Measurements from ENCODE around the gene CALD1. TPM values are rescaled to one million over a fixed set of nuclear protein-coding genes. Genes with fewer than 3 reads are reported as not detected.

The CALD1 gene
- polyA plus RNA-seq, 1 donor (not counting 4 experiments of a cell fraction or from before 2014, with no cell fraction given), result 229 TPM

DNA sequence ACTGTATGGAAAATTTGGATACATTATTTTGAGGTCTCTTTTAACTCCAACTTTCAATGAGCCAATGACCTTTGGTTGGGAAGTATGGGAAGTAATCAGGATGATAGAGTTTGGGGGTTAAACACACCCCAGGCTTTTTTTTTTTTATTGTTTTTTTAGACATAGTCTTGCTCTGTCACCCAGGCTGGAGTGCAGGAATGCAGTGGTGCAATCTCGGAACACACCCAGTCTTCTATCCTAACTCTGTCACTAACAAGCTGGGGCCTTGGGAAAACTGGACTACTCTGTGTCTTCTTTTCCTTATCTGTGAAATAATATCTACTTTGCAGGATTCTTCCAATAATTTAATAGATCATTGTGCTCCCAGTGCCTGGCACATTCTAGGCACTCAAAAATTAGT is 169.3 kb downstream of the CALD1 start:
- Histone ChIP-seq H3K27me3 (ENCODE audit: control insufficient read depth, extremely low read depth, insufficient read depth, low read length) (no peaks in the 10 kb centered on the region), H4K20me1 (ENCODE audit: control insufficient read depth, extremely low read depth, insufficient read depth, low read length) (no peaks in the 10 kb centered on the region), H3K36me3 (ENCODE audit: control insufficient read depth in 2 of 2, extremely low read depth in 1 of 2, insufficient read depth in 2 of 2, low read length in 2 of 2) (peaks cover 20 to 27% of the 10 kb centered on the region in 2 experiments), H3K4me2 (ENCODE audit: control insufficient read depth, extremely low read depth, insufficient read depth, low read depth, low read length) (no peak overlapping the region), H3K4me3 (ENCODE audit: control insufficient read depth in 2 of 3, extremely low read depth in 1 of 3, insufficient read depth in 2 of 3, low read depth in 1 of 3, low read length in 3 of 3) (no peak overlapping the region), H3K79me2 (ENCODE audit: control insufficient read depth, insufficient read depth, low read length) (no peaks in the 10 kb centered on the region), H3K9me1 (ENCODE audit: control insufficient read depth, extremely low read depth, insufficient read depth, low read length) (no peaks in the 10 kb centered on the region), H2AFZ (ENCODE audit: control insufficient read depth, low read length) (no peak overlapping the region), H3K9ac (ENCODE audit: control insufficient read depth, extremely low read depth, insufficient read depth, low read length) (no peak overlapping the region), H3K4me1 (ENCODE audit: control insufficient read depth, extremely low read depth, insufficient read depth, low read length) (no peaks in the 10 kb centered on the region), H3K27ac (ENCODE audit: control insufficient read depth, insufficient read depth, low read length) (no peak overlapping the region), H3K9me3 (ENCODE audit: control insufficient read depth, low read depth, low read length) (no peaks in the 10 kb centered on the region)
- dilution Hi-C loops (cut with MboI; ENCODE audit: extremely low pct_ligation_motif_present, low sequenced_read_pairs), result no loop called here
- DNase-seq (ENCODE audit: low read depth, low spot score) (no peak), FAIRE-seq (no peak)
- TF ChIP-seq EZH2 (IDR thresholded peaks at IDR 0.05; ENCODE audit: low read length), result no peak
- TF ChIP-seq, protein P1, sequence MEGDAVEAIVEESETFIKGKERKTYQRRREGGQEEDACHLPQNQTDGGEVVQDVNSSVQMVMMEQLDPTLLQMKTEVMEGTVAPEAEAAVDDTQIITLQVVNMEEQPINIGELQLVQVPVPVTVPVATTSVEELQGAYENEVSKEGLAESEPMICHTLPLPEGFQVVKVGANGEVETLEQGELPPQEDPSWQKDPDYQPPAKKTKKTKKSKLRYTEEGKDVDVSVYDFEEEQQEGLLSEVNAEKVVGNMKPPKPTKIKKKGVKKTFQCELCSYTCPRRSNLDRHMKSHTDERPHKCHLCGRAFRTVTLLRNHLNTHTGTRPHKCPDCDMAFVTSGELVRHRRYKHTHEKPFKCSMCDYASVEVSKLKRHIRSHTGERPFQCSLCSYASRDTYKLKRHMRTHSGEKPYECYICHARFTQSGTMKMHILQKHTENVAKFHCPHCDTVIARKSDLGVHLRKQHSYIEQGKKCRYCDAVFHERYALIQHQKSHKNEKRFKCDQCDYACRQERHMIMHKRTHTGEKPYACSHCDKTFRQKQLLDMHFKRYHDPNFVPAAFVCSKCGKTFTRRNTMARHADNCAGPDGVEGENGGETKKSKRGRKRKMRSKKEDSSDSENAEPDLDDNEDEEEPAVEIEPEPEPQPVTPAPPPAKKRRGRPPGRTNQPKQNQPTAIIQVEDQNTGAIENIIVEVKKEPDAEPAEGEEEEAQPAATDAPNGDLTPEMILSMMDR (optimal IDR thresholded peaks at IDR 0.05 in 1 of 3, IDR thresholded peaks at IDR 0.05 in 1 of 3, conservative IDR thresholded peaks at IDR 0.05 in 1 of 3; ENCODE audit: extremely low read depth in 1 of 3, insufficient read depth in 2 of 3, low read length in 3 of 3), result no peak

DNA sequence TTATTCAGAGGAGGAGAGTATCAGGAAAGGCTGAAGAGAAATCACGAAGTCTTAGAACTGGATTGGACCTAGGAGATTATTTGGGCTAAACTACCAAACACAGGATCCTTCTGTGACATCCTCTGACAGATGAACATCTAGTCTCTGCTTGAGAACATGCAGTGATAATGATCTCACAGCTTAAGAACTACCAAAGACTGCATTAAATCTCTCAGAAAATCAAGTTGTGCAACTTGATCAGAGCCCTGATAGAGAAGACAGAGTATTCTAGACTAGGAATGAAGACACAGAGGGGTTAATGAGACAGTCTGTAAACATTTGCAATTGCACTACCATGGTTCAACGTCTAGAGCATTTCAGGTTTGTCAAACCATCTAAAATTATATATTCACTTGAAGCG is 169.7 kb downstream of the CALD1 start:
- H3K79me2 ChIP-seq (ENCODE audit: control insufficient read depth, insufficient read depth, low read length), result no peaks in the 10 kb centered on the region
- H3K9me1 ChIP-seq (ENCODE audit: control insufficient read depth, extremely low read depth, insufficient read depth, low read length), result no peaks in the 10 kb centered on the region
- H4K20me1 ChIP-seq (ENCODE audit: control insufficient read depth, extremely low read depth, insufficient read depth, low read length), result no peaks in the 10 kb centered on the region
- no peak overlapping the region for H3K4me2 ChIP-seq (ENCODE audit: control insufficient read depth, extremely low read depth, insufficient read depth, low read depth, low read length)
- dilution Hi-C loops (cut with MboI; ENCODE audit: extremely low pct_ligation_motif_present, low sequenced_read_pairs), result no loop called here
- H3K27me3 ChIP-seq (ENCODE audit: control insufficient read depth, extremely low read depth, insufficient read depth, low read length), result no peaks in the 10 kb centered on the region
- no peaks in the 10 kb centered on the region for H3K9me3 ChIP-seq (ENCODE audit: control insufficient read depth, low read depth, low read length)
- H3K9ac ChIP-seq (ENCODE audit: control insufficient read depth, extremely low read depth, insufficient read depth, low read length), result no peak overlapping the region
- TF ChIP-seq, protein P1 (optimal IDR thresholded peaks at IDR 0.05 in 1 of 3, IDR thresholded peaks at IDR 0.05 in 1 of 3, conservative IDR thresholded peaks at IDR 0.05 in 1 of 3; ENCODE audit: extremely low read depth in 1 of 3, insufficient read depth in 2 of 3, low read length in 3 of 3), result no peak
- TF ChIP-seq EZH2 (IDR thresholded peaks at IDR 0.05; ENCODE audit: low read length), result no peak
- no peaks in the 10 kb centered on the region for H3K4me1 ChIP-seq (ENCODE audit: control insufficient read depth, extremely low read depth, insufficient read depth, low read length)
- DNase-seq (ENCODE audit: low read depth, low spot score), result no peak
- H3K27ac ChIP-seq (ENCODE audit: control insufficient read depth, insufficient read depth, low read length), result no peak overlapping the region
- H3K36me3 ChIP-seq (ENCODE audit: control insufficient read depth in 2 of 2, extremely low read depth in 1 of 2, insufficient read depth in 2 of 2, low read length in 2 of 2), result peaks cover 19 to 27% of the 10 kb centered on the region in 2 experiments
- H2AFZ ChIP-seq (ENCODE audit: control insufficient read depth, low read length), result no peak overlapping the region
- no peak overlapping the region for H3K4me3 ChIP-seq (ENCODE audit: control insufficient read depth in 2 of 3, extremely low read depth in 1 of 3, insufficient read depth in 2 of 3, low read depth in 1 of 3, low read length in 3 of 3)
- FAIRE-seq, result no peak

Measured in keratinocyte (primary cell).